AG04450 (cell line): Measurements from ENCODE around the gene SH3GL3. TPM values are rescaled to one million over a fixed set of nuclear protein-coding genes. Genes with fewer than 3 reads are reported as not detected.

Experiments
- CTCF ChIA-PET: fragments of 300-600, 350-600 bp; formaldehyde crosslinking; extraction: SDS; loops from one replicate; lab custom pipeline; 2022; ENCODE audit warnings: antibody characterized with exemption, inconsistent platforms; lab: Charles Lee
- POLR2A ChIA-PET: fragments of 350-600 bp; formaldehyde crosslinking; extraction: SDS; loops from one replicate; lab custom pipeline; 2021; ENCODE audit warnings: antibody characterized with exemption, inconsistent platforms; lab: Yijun Ruan, JAX
- DNase-seq: peaks from one replicate; pipeline ENCODE4 v3.0.0-alpha.2; 2011; ENCODE audit warnings: low read depth, low spot score
- H3K27ac ChIP-seq: one replicate; pipeline ENCODE4 v1.5.1; 2012; ENCODE audit warnings: low read depth, low read length, control low read depth
- H3K27me3 ChIP-seq: one replicate; pipeline ENCODE4 v1.6.0; 2012; ENCODE audit warnings: low read length; ENCODE audit not compliant: control insufficient read depth, insufficient read depth
- H3K4me3 ChIP-seq: 2 replicates; pipeline ENCODE4 v1.5.1; 2011; ENCODE audit warnings: mild to moderate bottlenecking, low read depth, low read length, control low read depth
- H3K9me3 ChIP-seq: 2 replicates; pipeline ENCODE4 v1.5.1; 2012; ENCODE audit warnings: low read length; ENCODE audit not compliant: control insufficient read depth, insufficient read depth
- CTCF ChIP-seq: IDR thresholded peaks from 2 replicates; pipeline ENCODE4 v1.5.1; 2011; ENCODE audit warnings: low read depth, low read length, control low read depth, inconsistent platforms
- polyA plus RNA-seq: library from polyadenylated mRNA; depleted of rRNA; stranded (reverse); fragments of >200 nt; gene quantifications from 2 replicates; pipeline ENCODE4 v1.2.3, GENCODE V29; 2011

SH3GL3 gene
- polyA plus RNA-seq, 1 experiment: not detected

DNA sequence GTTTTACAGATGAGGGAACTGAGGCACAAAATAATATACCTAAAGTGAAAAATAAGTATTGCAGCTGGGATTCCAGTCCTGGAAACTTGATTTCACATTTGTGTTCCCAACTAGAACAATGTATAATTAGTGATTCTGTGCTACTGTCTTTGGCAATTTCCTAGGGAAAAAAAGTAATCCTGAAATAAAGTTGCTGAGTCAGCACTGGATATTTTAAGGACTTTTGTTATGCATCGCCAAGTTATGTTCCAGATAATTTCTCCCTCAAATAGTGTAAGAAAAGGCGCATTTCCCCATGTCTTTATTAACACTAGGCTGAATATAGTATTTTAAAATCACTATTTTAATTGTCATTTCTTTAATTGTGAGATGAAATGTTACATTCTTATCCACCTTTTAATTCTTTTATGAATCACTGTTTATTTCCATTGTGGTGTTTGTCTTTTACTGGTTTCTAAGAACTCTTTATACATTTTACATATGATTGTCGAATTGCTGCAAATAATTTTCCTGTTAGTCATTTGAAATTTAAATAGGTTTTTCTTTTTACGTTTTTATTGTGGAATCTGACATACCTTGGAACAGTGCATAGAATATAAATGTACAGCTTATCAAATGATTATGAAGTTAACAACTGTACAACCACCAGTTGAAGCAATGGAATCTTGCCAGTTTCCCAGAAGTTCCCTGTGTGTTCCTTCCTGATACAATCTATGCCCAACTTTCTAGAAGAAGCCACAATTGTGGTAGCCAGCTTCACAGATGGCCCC is 56.6 kb downstream of the SH3GL3 start:
- ChIA-PET POLR2A (no interaction called here), CTCF (interaction anchor here (0.7 kb wide), 1 partner anchor 931 kb away, joined by 3 read pairs; no protein-coding TSS in a partner anchor)
- TF ChIP-seq CTCF: no peak
- DNase-seq: no peak
- H3K27ac ChIP-seq: no peak overlapping the region
- no peaks in the 10 kb centered on the region for H3K9me3 ChIP-seq
- H3K4me3 ChIP-seq: no peak overlapping the region
- H3K27me3 ChIP-seq: peaks cover under 1% of the 10 kb centered on the region

DNA sequence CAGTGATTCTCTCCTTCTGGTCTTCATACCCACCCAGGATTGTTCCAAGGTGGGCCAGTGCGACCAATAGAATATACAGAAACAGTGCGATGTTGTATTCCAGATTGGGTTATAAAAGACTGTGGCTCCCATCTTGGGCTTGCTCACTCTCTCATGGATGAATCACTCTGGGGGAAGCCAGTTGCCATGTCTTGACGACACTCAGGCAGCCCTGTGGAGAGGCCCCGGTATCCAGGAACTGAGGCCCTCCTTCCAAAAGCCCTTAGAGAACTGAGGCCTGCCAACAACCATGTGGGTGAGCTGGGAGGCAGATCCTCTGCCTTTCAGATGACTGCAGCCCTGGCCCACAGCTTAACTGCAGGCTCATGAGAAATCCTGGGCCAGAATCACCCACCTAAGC is 57.2 kb downstream of the SH3GL3 start:
- no peak overlapping the region for H3K4me3 ChIP-seq
- ChIA-PET CTCF (interaction anchor here (0.7 kb wide), 1 partner anchor 931 kb away, joined by 3 read pairs; no protein-coding TSS in a partner anchor), POLR2A (no interaction called here)
- DNase-seq: no peak
- no peak overlapping the region for H3K27ac ChIP-seq
- no peaks in the 10 kb centered on the region for H3K9me3 ChIP-seq
- TF ChIP-seq CTCF: no peak
- H3K27me3 ChIP-seq: no peaks in the 10 kb centered on the region

DNA sequence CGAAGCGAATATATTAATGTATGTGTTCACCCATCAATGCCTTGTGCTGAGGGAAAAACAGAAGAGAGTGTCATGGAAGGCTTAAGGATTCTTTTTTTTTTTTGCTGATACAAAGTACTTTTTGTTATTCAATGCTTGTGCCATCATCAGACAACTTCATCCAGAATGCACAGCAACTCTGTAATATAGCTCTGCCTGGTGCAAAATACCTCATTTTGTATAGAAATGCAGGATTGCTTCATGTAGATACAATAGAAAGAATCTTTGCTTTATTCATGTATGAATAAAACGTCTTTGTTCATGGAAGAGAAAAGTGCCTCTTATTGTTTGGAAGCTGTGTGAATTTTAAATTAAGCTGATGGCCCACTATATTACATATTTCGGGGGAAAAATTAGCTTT is 62.9 kb downstream of the SH3GL3 start:
- CTCF ChIA-PET: no interaction called here
- no peak for DNase-seq
- no peak overlapping the region for H3K27ac ChIP-seq
- no peak for TF ChIP-seq CTCF
- H3K9me3 ChIP-seq: no peaks in the 10 kb centered on the region
- no peaks in the 10 kb centered on the region for H3K27me3 ChIP-seq
- POLR2A ChIA-PET: no interaction called here
- no peak overlapping the region for H3K4me3 ChIP-seq

DNA sequence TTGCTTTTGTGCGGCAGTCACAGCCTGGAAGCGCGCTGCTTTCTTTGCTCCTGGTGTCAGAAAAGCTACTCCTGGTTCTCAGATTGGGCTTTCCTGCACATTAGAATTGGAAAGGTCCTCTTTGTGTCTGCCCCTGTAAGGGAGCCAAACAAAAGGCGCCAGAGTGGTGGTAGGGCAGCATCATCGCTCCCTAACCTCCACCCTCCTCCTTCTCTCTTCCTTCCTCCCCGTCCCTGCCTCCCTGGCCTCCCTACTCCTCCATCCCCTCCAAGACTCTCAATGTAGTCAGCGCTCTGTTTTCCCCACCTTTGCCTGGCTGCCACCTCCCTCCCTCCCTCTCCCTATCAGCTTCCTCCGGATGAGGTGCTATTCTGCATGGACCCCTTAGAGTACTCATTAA is 65.3 kb downstream of the SH3GL3 start:
- H3K27ac ChIP-seq: no peak overlapping the region
- no peak for TF ChIP-seq CTCF
- ChIA-PET CTCF (no interaction called here), POLR2A (no interaction called here)
- no peaks in the 10 kb centered on the region for H3K9me3 ChIP-seq
- H3K27me3 ChIP-seq: no peaks in the 10 kb centered on the region
- DNase-seq: no peak
- H3K4me3 ChIP-seq: no peak overlapping the region

GRCh38 chr15:83514584-83514983 is 67.4 kb downstream of the SH3GL3 start:
- Histone ChIP-seq H3K27me3 (no peaks in the 10 kb centered on the region), H3K9me3 (no peaks in the 10 kb centered on the region), H3K4me3 (no peak overlapping the region), H3K27ac (no peak overlapping the region)
- ChIA-PET CTCF (no interaction called here), POLR2A (no interaction called here)
- TF ChIP-seq CTCF: no peak
- DNase-seq: no peak
